HEK293 (cell line): ENCODE results near the gene KIFC1.

Source experiments
- BCL6B ChIP-seq: fragments of 450-650 bp; formaldehyde crosslinking; IDR thresholded peaks from 2 replicates; pipeline ENCODE4 v1.5.1; 2017; ENCODE audit warnings: missing biosample characterization, missing genetic modification characterization
- HIC1 ChIP-seq: fragments of 450-650 bp; formaldehyde crosslinking; IDR thresholded peaks from 2 replicates; pipeline ENCODE4 v1.5.1; 2016; ENCODE audit warnings: missing biosample characterization, missing genetic modification characterization
- HOXA7 ChIP-seq: sonication (generic); formaldehyde crosslinking; IDR thresholded peaks from 2 replicates; pipeline ENCODE4 v1.8.1; 2022; ENCODE audit warnings: missing genetic modification reagents, borderline replicate concordance
- MYNN ChIP-seq: fragments of 450-650 bp; formaldehyde crosslinking; IDR thresholded peaks from 2 replicates; pipeline ENCODE4 v1.5.1; 2016; ENCODE audit warnings: missing biosample characterization, missing genetic modification characterization, borderline replicate concordance
- PBX3 ChIP-seq: sonication (generic); formaldehyde crosslinking; IDR thresholded peaks from 2 replicates; pipeline ENCODE4 v1.8.1; 2022; ENCODE audit warnings: mild to moderate bottlenecking, moderate library complexity, missing genetic modification reagents
- PRDM10 ChIP-seq: fragments of 450-650 bp; formaldehyde crosslinking; IDR thresholded peaks from 2 replicates; pipeline ENCODE4 v1.5.1; 2016; ENCODE audit warnings: missing biosample characterization, missing genetic modification characterization
- SCRT2 ChIP-seq: fragments of 450-650 bp; formaldehyde crosslinking; IDR thresholded peaks from 2 replicates; pipeline ENCODE4 v1.5.1; 2016; ENCODE audit warnings: missing biosample characterization, missing genetic modification characterization
- SP2 ChIP-seq: fragments of 450-650 bp; formaldehyde crosslinking; IDR thresholded peaks from 2 replicates; pipeline ENCODE4 v1.5.1; 2016; ENCODE audit warnings: missing biosample characterization, missing genetic modification characterization
- SP3 ChIP-seq: fragments of 450-650 bp; formaldehyde crosslinking; IDR thresholded peaks from 2 replicates; pipeline ENCODE4 v1.5.1; 2016; ENCODE audit warnings: missing biosample characterization, missing genetic modification characterization
- TSHZ1 ChIP-seq: fragments of 450-650 bp; formaldehyde crosslinking; IDR thresholded peaks from 2 replicates; pipeline ENCODE4 v1.5.1; 2016; ENCODE audit warnings: missing biosample characterization, missing genetic modification characterization, borderline replicate concordance
- ZBTB7A ChIP-seq: fragments of 450-650 bp; formaldehyde crosslinking; IDR thresholded peaks from 2 replicates; pipeline ENCODE4 v1.5.1; 2016; ENCODE audit warnings: low read depth, missing biosample characterization, missing genetic modification characterization
- ZBTB8A ChIP-seq: fragments of 450-650 bp; formaldehyde crosslinking; IDR thresholded peaks from 2 replicates; pipeline ENCODE4 v1.5.1; 2016; ENCODE audit warnings: missing biosample characterization, missing genetic modification characterization
- ZFP41 ChIP-seq: fragments of 450-650 bp; formaldehyde crosslinking; IDR thresholded peaks from 2 replicates; pipeline ENCODE4 v1.5.1; 2016; ENCODE audit warnings: missing biosample characterization, missing genetic modification characterization, borderline replicate concordance
- ZNF133 ChIP-seq: fragments of 450-650 bp; formaldehyde crosslinking; IDR thresholded peaks from 2 replicates; pipeline ENCODE4 v1.5.1; 2016; ENCODE audit warnings: missing biosample characterization, missing genetic modification characterization
- ZNF138 ChIP-seq: fragments of 450-650 bp; formaldehyde crosslinking; IDR thresholded peaks from 2 replicates; pipeline ENCODE4 v1.5.1; 2016; ENCODE audit warnings: missing biosample characterization, missing genetic modification characterization, borderline replicate concordance
- ZNF19 ChIP-seq: fragments of 450-650 bp; formaldehyde crosslinking; IDR thresholded peaks from 2 replicates; pipeline ENCODE4; 2016; ENCODE audit warnings: missing biosample characterization, missing genetic modification characterization, low read depth
- ZNF211 ChIP-seq: fragments of 450-650 bp; formaldehyde crosslinking; IDR thresholded peaks from 2 replicates; pipeline ENCODE4 v1.5.1; 2016; ENCODE audit warnings: low read depth, missing biosample characterization, missing genetic modification characterization
- ZNF223 ChIP-seq: fragments of 450-650 bp; formaldehyde crosslinking; IDR thresholded peaks from 2 replicates; pipeline ENCODE4 v1.5.1; 2016; ENCODE audit warnings: missing biosample characterization, missing genetic modification characterization
- ZNF248 ChIP-seq: fragments of 450-650 bp; formaldehyde crosslinking; IDR thresholded peaks from 2 replicates; pipeline ENCODE4 v1.5.1; 2017; ENCODE audit warnings: missing biosample characterization, missing genetic modification characterization
- ZNF311 ChIP-seq: fragments of 450-650 bp; formaldehyde crosslinking; IDR thresholded peaks from 2 replicates; pipeline ENCODE4 v1.5.1; 2017; ENCODE audit warnings: missing biosample characterization, missing genetic modification characterization, borderline replicate concordance
- ZNF324 ChIP-seq: fragments of 450-650 bp; formaldehyde crosslinking; IDR thresholded peaks from 2 replicates; pipeline ENCODE4 v1.5.1; 2016; ENCODE audit warnings: missing biosample characterization, missing genetic modification characterization
- ZNF335 ChIP-seq: fragments of 450-650 bp; formaldehyde crosslinking; conservative IDR thresholded peaks from 2 replicates; pipeline ENCODE4 v1.5.1; 2016; ENCODE audit warnings: missing biosample characterization, missing genetic modification characterization
- ZNF366 ChIP-seq: fragments of 450-650 bp; formaldehyde crosslinking; conservative IDR thresholded peaks from 2 replicates; pipeline ENCODE4 v1.5.1; 2016; ENCODE audit warnings: missing biosample characterization, missing genetic modification characterization
- ZNF530 ChIP-seq: fragments of 450-650 bp; formaldehyde crosslinking; IDR thresholded peaks from 2 replicates; pipeline ENCODE4 v1.5.1; 2016; ENCODE audit warnings: low read depth, missing biosample characterization, missing genetic modification characterization
- ZNF560 ChIP-seq: fragments of 450-650 bp; formaldehyde crosslinking; IDR thresholded peaks from 2 replicates; pipeline ENCODE4 v1.5.1; 2017; ENCODE audit warnings: missing biosample characterization, missing genetic modification characterization, borderline replicate concordance
- ZNF658 ChIP-seq: fragments of 450-650 bp; formaldehyde crosslinking; IDR thresholded peaks from 2 replicates; pipeline ENCODE4; 2016; ENCODE audit warnings: missing biosample characterization, missing genetic modification characterization
- ZNF837 ChIP-seq: fragments of 450-650 bp; formaldehyde crosslinking; IDR thresholded peaks from 2 replicates; pipeline ENCODE4 v1.5.1; 2016; ENCODE audit warnings: missing biosample characterization, missing genetic modification characterization
- ZSCAN4 ChIP-seq: fragments of 450-650 bp; formaldehyde crosslinking; IDR thresholded peaks from 2 replicates; pipeline ENCODE4 v1.5.1; 2017; ENCODE audit warnings: missing biosample characterization, missing genetic modification characterization

The KIFC1 gene

GRCh38 chr6:33431880-33432541 is 40.4 kb downstream of the KIFC1 start (continued):
- no peak for TF ChIP-seq BCL6B (tag by site-specific recombination)
- TF ChIP-seq ZNF335 (tag by site-specific recombination): no peak
- no peak for TF ChIP-seq SP2 (tag by site-specific recombination)
- TF ChIP-seq ZBTB8A: no peak
- TF ChIP-seq ZNF560 (tag by site-specific recombination): no peak
- TF ChIP-seq ZNF211 (tag by site-specific recombination): no peak
- TF ChIP-seq SCRT2 (tag by site-specific recombination): no peak
- no peak for TF ChIP-seq TSHZ1 (tag by site-specific recombination)
- no peak for TF ChIP-seq ZFP41 (tag by site-specific recombination)
- no peak for TF ChIP-seq ZNF311 (tag by site-specific recombination)
- no peak for TF ChIP-seq ZNF530
- TF ChIP-seq ZNF366 (tag by site-specific recombination): no peak
- no peak for TF ChIP-seq ZNF19
- TF ChIP-seq ZNF138 (tag by site-specific recombination): no peak
- no peak for TF ChIP-seq ZBTB7A
- TF ChIP-seq PBX3 (CRISPR knock-in tag): no peak
- no peak for TF ChIP-seq ZNF837 (tag by site-specific recombination)
- no peak for TF ChIP-seq SP3
- TF ChIP-seq HIC1 (tag by site-specific recombination): no peak
- no peak for TF ChIP-seq ZNF658 (tag by site-specific recombination)
- peak; percentile 41; the same call in 1 of the 2 replicates for TF ChIP-seq ZSCAN4 (tag by site-specific recombination)
- no peak for TF ChIP-seq ZNF248 (tag by site-specific recombination)
- peak; percentile 34; the same call in 1 of the 2 replicates for TF ChIP-seq PRDM10 (tag by site-specific recombination)
- no peak for TF ChIP-seq ZNF223 (tag by site-specific recombination)
- TF ChIP-seq ZNF133 (tag by site-specific recombination): no peak
- no peak for TF ChIP-seq HOXA7 (CRISPR knock-in tag)
- no peak for TF ChIP-seq ZNF324 (tag by site-specific recombination)
- no peak for TF ChIP-seq MYNN
